ENCODE measurements around the gene ALOX5AP. TPM values are rescaled to one million over a fixed set of nuclear protein-coding genes. Genes with fewer than 3 reads are reported as not detected.

ALOX5AP gene
- total RNA-seq, 1 experiment from 2014 or later, result not detected

GRCh38 chr13:30738526-30739236 lies 3.3 kb downstream of the ALOX5AP start:
- ATAC-seq, result peak; percentile 80
- TF ChIP-seq ATF2 (CRISPR knock-in tag; IDR thresholded peaks at IDR 0.05; ENCODE audit: borderline replicate concordance, low read depth) (no peak), RELA (CRISPR knock-in tag; IDR thresholded peaks at IDR 0.05; ENCODE audit: borderline replicate concordance) (no peak), ZNF396 (CRISPR knock-in tag; IDR thresholded peaks at IDR 0.05; ENCODE audit: borderline replicate concordance) (no peak), ZNF121 (CRISPR knock-in tag; IDR thresholded peaks at IDR 0.05) (no peak), KAT7 (CRISPR knock-in tag; IDR thresholded peaks at IDR 0.05; ENCODE audit: borderline replicate concordance) (no peak), ESRRA (CRISPR knock-in tag; IDR thresholded peaks at IDR 0.05; ENCODE audit: borderline replicate concordance) (no peak), ATF6 (CRISPR knock-in tag; IDR thresholded peaks at IDR 0.05) (no peak), USF1 (CRISPR knock-in tag; IDR thresholded peaks at IDR 0.05) (no peak), PRDM15 (CRISPR knock-in tag; IDR thresholded peaks at IDR 0.05) (no peak), TEAD1 (CRISPR knock-in tag; IDR thresholded peaks at IDR 0.05) (no peak), NR2C2 (CRISPR knock-in tag; IDR thresholded peaks at IDR 0.05) (no peak), CREM (CRISPR knock-in tag; IDR thresholded peaks at IDR 0.05) (no peak), ZBTB43 (CRISPR knock-in tag; IDR thresholded peaks at IDR 0.05) (no peak), E2F1 (CRISPR knock-in tag; IDR thresholded peaks at IDR 0.05) (no peak), GRHL2 (CRISPR knock-in tag; IDR thresholded peaks at IDR 0.05; ENCODE audit: insufficient replicate concordance, severe bottlenecking) (no peak), JAZF1 (CRISPR knock-in tag; IDR thresholded peaks at IDR 0.05) (no peak)
- Mint-ChIP-seq H3K9me3 (no peaks in the 10 kb centered on the region), H3K27ac (no peak overlapping the region), H3K4me3 (no peak overlapping the region), H3K36me3 (no peaks in the 10 kb centered on the region), H3K27me3 (ENCODE audit: low read depth) (no peaks in the 10 kb centered on the region), H3K4me1 (peaks cover 17% of the 10 kb centered on the region)
- ChIA-PET POLR2A (interaction anchor here (0.6 to 1.2 kb wide), 2 partner anchors 14 to 290 kb away, joined by 3 to 7 read pairs; no protein-coding TSS in a partner anchor), CTCF (interaction anchor here (0.7 kb wide), 1 partner anchor 240 kb away, joined by 3 read pairs; no protein-coding TSS in a partner anchor)
- DNase-seq (ENCODE audit: low spot score), result no peak
